ENCODE results near the gene INIP. TPM values are rescaled to one million over a fixed set of nuclear protein-coding genes. Genes with fewer than 3 reads are reported as not detected.

Gene INIP
- polyA plus RNA-seq, 1 donor, result 23.7 TPM

DNA sequence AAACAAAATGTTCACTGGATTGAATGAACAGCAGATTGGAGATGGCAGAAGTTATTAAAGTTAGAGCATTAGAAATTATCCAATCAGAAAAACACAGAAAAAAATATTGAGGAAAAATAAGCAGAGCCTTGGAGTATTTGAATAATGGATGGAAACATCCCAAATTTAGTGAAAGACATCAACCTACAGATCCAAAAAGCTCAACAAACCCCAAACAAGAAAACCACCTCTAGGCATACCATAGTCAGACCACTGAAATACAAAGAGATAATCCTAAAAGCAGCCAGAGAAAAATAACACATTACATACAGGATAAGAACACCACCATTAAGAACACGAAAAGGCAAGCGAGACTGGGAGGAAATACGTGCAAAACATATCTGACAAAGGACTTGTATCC is 5.2 kb downstream of the INIP start:
- DNase-seq, result no peak
- no CpG with 5 or more reads among the region's 3 CpGs for WGBS (ENCODE audit: insufficient coverage, low lambda C conversion rate)
- Histone ChIP-seq H3K27ac (ENCODE audit: low read length) (no peak overlapping the region), H3K36me3 (ENCODE audit: control insufficient read depth, insufficient read depth, low read length) (peaks cover 10% of the 10 kb centered on the region), H3K27me3 (ENCODE audit: control insufficient read depth, insufficient read depth, low read length) (no peaks in the 10 kb centered on the region), H3K9me3 (ENCODE audit: control insufficient read depth, low read depth, low read length) (peaks cover 9% of the 10 kb centered on the region), H3K4me1 (ENCODE audit: control insufficient read depth, insufficient read depth, low read length) (no peaks in the 10 kb centered on the region), H3K4me3 (ENCODE audit: low read length) (no peak overlapping the region)

DNA sequence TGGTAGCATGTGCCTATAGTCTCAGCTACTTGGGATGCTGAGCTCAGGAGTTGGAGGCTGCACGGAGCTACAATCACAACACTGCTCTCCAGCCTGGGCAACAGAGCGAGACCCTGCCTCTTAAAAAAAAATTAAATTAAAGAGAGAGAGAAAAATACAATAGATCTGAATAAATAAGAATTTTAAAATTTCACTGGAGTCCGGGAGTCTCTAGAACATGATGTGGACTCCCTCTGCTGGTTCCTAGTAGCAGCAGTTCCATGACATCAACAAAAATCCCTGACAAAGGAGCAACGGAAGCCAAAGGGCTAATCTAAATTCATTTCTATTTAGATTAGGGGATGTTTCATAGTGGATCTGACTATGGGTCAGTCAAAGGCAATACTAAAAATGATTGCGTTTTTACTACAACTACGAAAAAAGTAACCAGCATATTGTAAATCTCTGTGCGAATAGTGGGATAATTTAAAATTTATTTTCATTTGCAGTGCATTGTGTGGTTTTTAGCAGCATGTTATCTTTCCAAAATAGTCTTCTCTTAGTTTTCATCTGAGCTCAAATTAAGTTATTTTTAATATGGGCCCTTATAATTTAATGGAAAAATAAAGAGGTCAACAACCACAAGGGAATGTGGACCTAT is 6.7 kb downstream of the INIP start:
- DNase-seq, result no peak

DNA sequence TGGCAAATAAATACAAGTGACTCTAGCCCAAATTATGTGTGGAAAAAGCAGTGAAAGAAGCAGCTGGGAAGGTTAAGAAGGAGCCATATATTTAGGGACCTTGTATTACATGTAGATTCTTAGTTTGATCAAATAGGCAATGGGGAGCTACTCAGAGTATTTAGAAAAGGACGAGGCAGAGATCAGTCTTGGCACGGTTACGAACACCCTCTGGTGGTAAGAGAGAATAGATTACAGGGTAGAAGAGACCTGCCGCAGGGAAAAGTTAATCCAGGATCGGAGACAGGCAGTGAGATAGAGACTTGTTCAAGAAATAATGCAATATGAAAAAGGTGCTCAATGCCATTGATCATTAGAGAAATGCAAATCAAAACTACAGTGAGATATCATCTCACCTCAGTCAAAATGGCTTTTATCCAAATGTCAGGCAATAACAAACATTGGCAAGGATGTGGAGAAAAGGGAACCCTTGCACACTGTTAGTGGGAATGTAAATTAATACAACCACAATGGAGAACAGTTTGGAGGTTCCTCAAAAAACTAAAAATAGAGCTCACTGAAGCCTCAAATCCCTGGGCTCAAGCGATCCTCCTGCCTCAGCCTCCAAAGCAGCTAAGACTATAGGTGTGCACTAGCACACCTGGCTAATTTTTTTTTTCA is 12.0 kb downstream of the INIP start:
- no peaks in the 10 kb centered on the region for H3K27me3 ChIP-seq (ENCODE audit: control insufficient read depth, insufficient read depth, low read length)
- DNase-seq, result peak; percentile 41 to 48
- H3K36me3 ChIP-seq (ENCODE audit: control insufficient read depth, insufficient read depth, low read length), result peaks cover 7% of the 10 kb centered on the region
- no peak overlapping the region for H3K27ac ChIP-seq (ENCODE audit: low read length)
- H3K4me1 ChIP-seq (ENCODE audit: control insufficient read depth, insufficient read depth, low read length), result no peaks in the 10 kb centered on the region
- WGBS (ENCODE audit: insufficient coverage, low lambda C conversion rate), result 46% methylated on average over 3 of the region's 6 CpGs
- no peaks in the 10 kb centered on the region for H3K9me3 ChIP-seq (ENCODE audit: control insufficient read depth, low read depth, low read length)
- no peak overlapping the region for H3K4me3 ChIP-seq (ENCODE audit: low read length)

More for the DNA sequence above, 6.7 kb downstream of the INIP start:
- no peaks in the 10 kb centered on the region for H3K4me1 ChIP-seq (ENCODE audit: control insufficient read depth, insufficient read depth, low read length)
- H3K9me3 ChIP-seq (ENCODE audit: control insufficient read depth, low read depth, low read length), result peaks cover 9% of the 10 kb centered on the region
- no peak overlapping the region for H3K4me3 ChIP-seq (ENCODE audit: low read length)
- peaks cover 10% of the 10 kb centered on the region for H3K36me3 ChIP-seq (ENCODE audit: control insufficient read depth, insufficient read depth, low read length)
- WGBS (ENCODE audit: insufficient coverage, low lambda C conversion rate), result 89% methylated on average over 4 of the region's 7 CpGs
- H3K27ac ChIP-seq (ENCODE audit: low read length), result no peak overlapping the region
- no peaks in the 10 kb centered on the region for H3K27me3 ChIP-seq (ENCODE audit: control insufficient read depth, insufficient read depth, low read length)

GRCh38 chr9:112703304-112703703 is 14.6 kb downstream of the INIP start:
- WGBS (ENCODE audit: insufficient coverage, low lambda C conversion rate), result no CpG with 5 or more reads among the region's 2 CpGs
- no peak for DNase-seq
- Histone ChIP-seq H3K27me3 (ENCODE audit: control insufficient read depth, insufficient read depth, low read length) (no peaks in the 10 kb centered on the region), H3K4me3 (ENCODE audit: low read length) (no peak overlapping the region), H3K27ac (ENCODE audit: low read length) (no peak overlapping the region), H3K36me3 (ENCODE audit: control insufficient read depth, insufficient read depth, low read length) (peaks cover 8% of the 10 kb centered on the region), H3K4me1 (ENCODE audit: control insufficient read depth, insufficient read depth, low read length) (no peaks in the 10 kb centered on the region), H3K9me3 (ENCODE audit: control insufficient read depth, low read depth, low read length) (no peaks in the 10 kb centered on the region)

DNA sequence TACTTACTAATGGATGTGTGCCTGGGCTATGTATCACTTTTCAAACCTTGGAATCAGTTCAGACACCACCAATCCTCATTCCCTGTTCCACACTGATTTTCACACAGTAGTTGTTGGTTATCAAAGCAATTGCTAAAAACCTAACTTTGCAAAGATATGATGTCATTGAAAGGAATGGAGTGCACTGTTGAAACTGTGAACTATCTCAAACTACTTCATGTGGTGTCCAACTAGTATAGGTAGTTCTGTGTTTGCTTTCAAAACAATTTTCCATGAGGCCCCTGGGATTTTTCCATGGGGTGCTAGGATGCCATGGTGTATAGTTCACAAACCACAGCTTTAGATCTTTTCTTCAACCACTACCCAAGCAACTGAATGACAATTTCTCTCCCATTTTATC is 17.8 kb downstream of the INIP start:
- no peaks in the 10 kb centered on the region for H3K9me3 ChIP-seq (ENCODE audit: control insufficient read depth, low read depth, low read length)
- no peak for DNase-seq
- H3K36me3 ChIP-seq (ENCODE audit: control insufficient read depth, insufficient read depth, low read length), result peaks cover 17% of the 10 kb centered on the region
- no peak overlapping the region for H3K4me3 ChIP-seq (ENCODE audit: low read length)
- no peaks in the 10 kb centered on the region for H3K27me3 ChIP-seq (ENCODE audit: control insufficient read depth, insufficient read depth, low read length)
- H3K27ac ChIP-seq (ENCODE audit: low read length), result no peak overlapping the region
- no peaks in the 10 kb centered on the region for H3K4me1 ChIP-seq (ENCODE audit: control insufficient read depth, insufficient read depth, low read length)

DNA sequence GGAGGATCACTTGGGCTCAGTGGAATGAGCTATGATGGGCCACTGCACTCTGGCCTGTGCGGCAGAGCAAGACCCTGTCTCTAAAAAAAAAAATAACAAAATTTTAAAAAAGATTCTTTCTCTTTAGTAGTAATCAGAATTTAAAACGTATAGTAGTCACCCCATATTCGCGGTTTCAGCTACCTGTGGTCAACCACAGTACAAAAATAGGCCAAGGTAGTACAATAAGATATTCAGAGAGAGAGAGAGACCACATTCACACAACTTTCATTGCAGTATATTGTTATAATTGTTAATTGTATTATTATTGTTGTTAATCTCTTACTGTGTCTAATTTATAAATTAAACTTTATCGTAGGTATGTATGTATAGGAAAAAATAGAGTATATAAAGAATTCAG is 18.7 kb downstream of the INIP start:
- no peaks in the 10 kb centered on the region for H3K9me3 ChIP-seq (ENCODE audit: control insufficient read depth, low read depth, low read length)
- WGBS (ENCODE audit: insufficient coverage, low lambda C conversion rate), result 73% methylated on average over 2 of the region's 5 CpGs
- H3K27me3 ChIP-seq (ENCODE audit: control insufficient read depth, insufficient read depth, low read length), result no peaks in the 10 kb centered on the region
- H3K36me3 ChIP-seq (ENCODE audit: control insufficient read depth, insufficient read depth, low read length), result peaks cover 15% of the 10 kb centered on the region
- H3K27ac ChIP-seq (ENCODE audit: low read length), result no peak overlapping the region
- H3K4me1 ChIP-seq (ENCODE audit: control insufficient read depth, insufficient read depth, low read length), result no peaks in the 10 kb centered on the region
- DNase-seq, result no peak
- H3K4me3 ChIP-seq (ENCODE audit: low read length), result no peak overlapping the region

- WGBS (ENCODE audit: insufficient coverage, low lambda C conversion rate), result no CpG with 5 or more reads among the region's 5 CpGs
- DNase-seq, result no peak
- H3K27ac ChIP-seq (ENCODE audit: low read length), result no peak overlapping the region
- no peaks in the 10 kb centered on the region for H3K4me1 ChIP-seq (ENCODE audit: control insufficient read depth, insufficient read depth, low read length)
- no peaks in the 10 kb centered on the region for H3K27me3 ChIP-seq (ENCODE audit: control insufficient read depth, insufficient read depth, low read length)
- H3K4me3 ChIP-seq (ENCODE audit: low read length), result no peak overlapping the region
- peaks cover 25% of the 10 kb centered on the region for H3K36me3 ChIP-seq (ENCODE audit: control insufficient read depth, insufficient read depth, low read length)
- no peaks in the 10 kb centered on the region for H3K9me3 ChIP-seq (ENCODE audit: control insufficient read depth, low read depth, low read length)
Observed at GRCh38 chr9:112696461-112696860, 21.5 kb downstream of the INIP start.

DNA sequence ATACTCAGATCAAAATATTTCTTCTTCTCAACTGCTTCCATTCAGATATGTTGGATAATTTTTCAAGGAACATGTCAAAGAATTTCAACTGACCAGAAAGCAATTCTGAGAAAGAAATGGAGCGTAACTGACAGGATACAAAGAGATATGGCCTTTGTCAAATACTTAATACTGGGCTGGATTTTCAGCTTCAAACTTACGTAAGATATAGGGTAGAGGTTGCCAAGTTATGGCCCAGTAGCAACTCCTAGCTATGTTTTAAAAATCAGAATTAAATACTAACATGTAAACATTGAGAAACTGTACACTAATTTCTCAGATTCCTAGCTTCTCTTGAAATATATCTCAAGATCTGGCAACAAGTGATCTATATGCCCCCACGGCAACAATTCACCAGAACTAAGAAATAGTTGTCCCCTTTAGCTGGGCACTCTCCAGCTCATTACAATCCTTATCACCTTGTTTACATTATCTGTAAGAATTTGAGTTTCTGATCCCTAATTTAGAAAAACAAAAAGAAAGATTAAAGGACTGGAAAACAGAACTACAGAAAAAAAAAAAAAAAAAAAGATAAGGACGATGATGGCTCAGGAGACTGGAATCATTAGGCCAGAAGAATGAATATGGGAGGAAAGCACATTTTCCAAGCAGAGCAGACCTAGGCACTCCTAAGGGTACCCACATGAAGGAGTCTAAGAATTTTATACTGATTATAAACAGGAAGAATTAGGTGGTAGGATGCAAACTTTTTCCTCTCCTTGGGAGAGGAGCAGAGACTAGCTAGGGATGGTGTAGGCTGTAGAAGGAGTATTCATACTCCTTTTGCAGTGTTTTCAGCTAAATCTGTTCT is 23.0 kb downstream of the INIP start:
- H3K36me3 ChIP-seq (ENCODE audit: control insufficient read depth, insufficient read depth, low read length), result peaks cover 30% of the 10 kb centered on the region
- 100% methylated on average over 1 of the region's 4 CpGs for WGBS (ENCODE audit: insufficient coverage, low lambda C conversion rate)

DNA sequence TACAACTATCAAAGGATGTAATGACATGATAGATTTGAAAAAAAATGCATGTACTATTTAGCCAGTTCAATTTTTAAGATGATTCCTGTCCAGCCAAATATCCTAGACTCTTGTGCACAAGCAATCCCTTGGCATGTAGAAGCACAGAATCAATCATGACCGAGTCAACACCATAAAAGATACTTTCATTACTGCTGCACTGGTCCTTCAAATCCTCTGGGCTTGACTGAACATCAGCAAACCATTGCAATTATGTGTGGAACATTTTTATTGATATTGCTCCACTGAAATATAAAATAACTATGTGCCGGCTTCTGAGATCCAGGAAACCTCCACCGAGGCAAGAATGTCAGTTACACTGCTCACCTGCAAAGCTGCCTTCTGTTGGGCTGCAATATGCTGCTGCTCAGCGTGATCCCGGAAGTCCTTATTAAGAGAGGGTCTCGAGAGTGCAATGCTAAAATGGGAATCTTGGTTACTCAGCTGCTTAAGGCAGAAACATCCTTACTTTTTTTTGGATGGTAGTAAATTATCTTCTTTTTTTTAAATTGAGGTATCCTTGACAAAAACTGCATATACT is 28.7 kb downstream of the INIP start:
- 80% methylated on average over 1 of the region's 6 CpGs for WGBS (ENCODE audit: insufficient coverage, low lambda C conversion rate)
- no peak overlapping the region for H3K4me3 ChIP-seq (ENCODE audit: low read length)
- H3K36me3 ChIP-seq (ENCODE audit: control insufficient read depth, insufficient read depth, low read length), result peaks cover 30% of the 10 kb centered on the region

More for the DNA sequence above, 23.0 kb downstream of the INIP start:
- Histone ChIP-seq H3K27ac (ENCODE audit: low read length) (no peak overlapping the region), H3K27me3 (ENCODE audit: control insufficient read depth, insufficient read depth, low read length) (no peaks in the 10 kb centered on the region), H3K4me3 (ENCODE audit: low read length) (no peak overlapping the region), H3K9me3 (ENCODE audit: control insufficient read depth, low read depth, low read length) (no peaks in the 10 kb centered on the region), H3K4me1 (ENCODE audit: control insufficient read depth, insufficient read depth, low read length) (no peaks in the 10 kb centered on the region)
- DNase-seq, result no peak

DNA sequence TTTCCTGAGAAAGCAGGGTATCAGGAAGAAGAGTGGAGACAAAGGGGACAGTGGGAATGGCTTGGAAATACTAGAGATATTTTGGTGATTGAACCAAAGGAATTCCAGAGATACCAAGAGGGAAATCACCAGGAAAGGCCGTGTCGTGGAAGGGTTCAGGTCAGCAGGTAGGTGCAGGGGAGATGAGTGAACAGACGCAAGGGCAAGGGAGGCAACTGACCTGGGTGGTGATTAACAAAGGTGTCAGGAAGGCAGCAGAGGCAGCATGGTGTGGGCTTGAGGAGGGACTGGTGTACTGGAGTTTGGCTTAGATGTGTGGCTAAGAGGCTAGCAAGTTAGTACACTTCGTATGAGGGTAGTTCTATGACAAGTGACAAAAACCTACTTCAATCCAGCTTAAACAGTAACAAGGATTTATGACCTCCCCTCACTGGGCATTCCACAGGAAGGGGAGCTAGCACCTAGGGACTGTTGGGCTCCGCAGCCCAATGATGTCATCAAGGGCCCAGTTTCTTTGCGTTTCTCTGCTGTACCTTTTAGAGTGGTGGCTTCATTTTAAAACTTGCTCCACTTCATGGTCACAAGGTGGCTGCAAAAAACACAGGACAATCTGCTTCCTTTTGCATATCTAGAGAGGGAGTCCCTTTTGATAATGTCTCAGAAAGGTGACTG is 37.0 kb downstream of the INIP start:
- H3K4me3 ChIP-seq (ENCODE audit: low read length), result no peak overlapping the region
- peaks cover 3% of the 10 kb centered on the region for H3K36me3 ChIP-seq (ENCODE audit: control insufficient read depth, insufficient read depth, low read length)
- 50% methylated on average over 2 of the region's 6 CpGs for WGBS (ENCODE audit: insufficient coverage, low lambda C conversion rate)
- no peaks in the 10 kb centered on the region for H3K4me1 ChIP-seq (ENCODE audit: control insufficient read depth, insufficient read depth, low read length)
- DNase-seq, result peak in 1 of 2 donors; percentile 8
- H3K27ac ChIP-seq (ENCODE audit: low read length), result no peak overlapping the region
- H3K9me3 ChIP-seq (ENCODE audit: control insufficient read depth, low read depth, low read length), result no peaks in the 10 kb centered on the region
- no peaks in the 10 kb centered on the region for H3K27me3 ChIP-seq (ENCODE audit: control insufficient read depth, insufficient read depth, low read length)

More for the DNA sequence above, 28.7 kb downstream of the INIP start:
- no peak for DNase-seq
- H3K9me3 ChIP-seq (ENCODE audit: control insufficient read depth, low read depth, low read length), result no peaks in the 10 kb centered on the region
- no peak overlapping the region for H3K27ac ChIP-seq (ENCODE audit: low read length)
- H3K4me1 ChIP-seq (ENCODE audit: control insufficient read depth, insufficient read depth, low read length), result no peaks in the 10 kb centered on the region
- H3K27me3 ChIP-seq (ENCODE audit: control insufficient read depth, insufficient read depth, low read length), result no peaks in the 10 kb centered on the region
